Mesenchymal stem cell (in vitro differentiated cells and primary cell): ENCODE measurements around the gene SHQ1.
A peak's percentile ranks its signal among the peaks of the same experiment; 100 is the strongest.

ENCODE experiments used
- DNase-seq: peaks from one replicate; pipeline ENCODE4 v3.0.0-alpha.2; 2013
- H2AFZ ChIP-seq: one replicate; pipeline ENCODE4 v1.6.1; 2013; ENCODE audit warnings: low read depth, mild to moderate bottlenecking, control low read depth, inconsistent platforms, low read length, moderate library complexity
- H2AK5ac ChIP-seq: 2 replicates; pipeline ENCODE4 v1.6.1; 2013; ENCODE audit warnings: low read length, moderate library complexity, mild to moderate bottlenecking, inconsistent platforms; ENCODE audit not compliant: severe bottlenecking
- H2BK120ac ChIP-seq: one replicate; pipeline ENCODE4 v1.6.1; 2013; ENCODE audit warnings: low read depth, mild to moderate bottlenecking, inconsistent platforms, low read length, moderate library complexity
- H2BK12ac ChIP-seq, 2 experiments: one replicate each; pipeline ENCODE4 v1.6.1; 2013; ENCODE audit warnings: inconsistent platforms in 2 of 2, low read length in 2 of 2, mild to moderate bottlenecking in 2 of 2, moderate library complexity in 2 of 2, control low read depth in 1 of 2
- H2BK15ac ChIP-seq: one replicate; pipeline ENCODE4 v1.6.1; 2013; ENCODE audit warnings: mild to moderate bottlenecking, low read depth, inconsistent platforms; ENCODE audit not compliant: poor library complexity, severe bottlenecking
- H2BK5ac ChIP-seq: 2 replicates; pipeline ENCODE4 v1.6.1; 2013; ENCODE audit warnings: low read depth, mild to moderate bottlenecking, low read length, control low read depth, inconsistent platforms; ENCODE audit not compliant: poor library complexity, severe bottlenecking
- H3K14ac ChIP-seq, 2 experiments: one replicate each; pipeline ENCODE4 v1.6.1; 2013; ENCODE audit warnings: inconsistent platforms in 2 of 2, low read length in 2 of 2, control low read depth in 1 of 2, mild to moderate bottlenecking in 1 of 2, moderate library complexity in 1 of 2
- H3K18ac ChIP-seq, 2 experiments: one replicate each; pipeline ENCODE4 v1.6.1; 2013; ENCODE audit warnings: inconsistent platforms in 2 of 2, low read length in 2 of 2, control low read depth in 1 of 2, low read depth in 1 of 2, mild to moderate bottlenecking in 1 of 2
- H3K23ac ChIP-seq, 2 experiments: one replicate each; pipeline ENCODE4 v1.6.1; 2013; ENCODE audit warnings: inconsistent platforms in 2 of 2, low read length in 2 of 2, mild to moderate bottlenecking in 2 of 2, moderate library complexity in 2 of 2, control low read depth in 1 of 2
- H3K27ac ChIP-seq: 2 replicates; pipeline ENCODE4 v1.5.1; 2013; ENCODE audit warnings: mild to moderate bottlenecking, moderate library complexity, low read length, control low read depth, inconsistent platforms; ENCODE audit not compliant: poor library complexity, severe bottlenecking
- H3K27me3 ChIP-seq, 2 experiments: 2 replicates each; pipeline versions ENCODE4 v1.6.1 to v1.7.0; 2013; ENCODE audit warnings: low read length in 2 of 2, mild to moderate bottlenecking in 2 of 2, moderate library complexity in 2 of 2, control low read depth in 1 of 2, inconsistent platforms in 1 of 2; ENCODE audit not compliant: control insufficient read depth in 1 of 2, insufficient read depth in 1 of 2
- H3K36me3 ChIP-seq, 2 experiments: 2 replicates each; pipeline versions ENCODE4 v1.6.1 to v1.7.0; 2013; ENCODE audit warnings: low read length in 2 of 2, control low read depth in 1 of 2, inconsistent platforms in 1 of 2, low read depth in 1 of 2, mild to moderate bottlenecking in 1 of 2; ENCODE audit not compliant: insufficient read depth in 2 of 2, control insufficient read depth in 1 of 2
- H3K4ac ChIP-seq, 2 experiments: one replicate each; pipeline ENCODE4 v1.6.1; 2013; ENCODE audit warnings: inconsistent platforms in 2 of 2, low read length in 2 of 2, mild to moderate bottlenecking in 2 of 2, moderate library complexity in 2 of 2, control low read depth in 1 of 2, low read depth in 1 of 2
- H3K4me1 ChIP-seq: 2 replicates; pipeline ENCODE4 v1.6.1; 2013; ENCODE audit warnings: low read depth, low read length, control low read depth; ENCODE audit not compliant: control insufficient read depth, insufficient read depth
- H3K4me2 ChIP-seq: 2 replicates; pipeline ENCODE4 v1.6.1; 2013; ENCODE audit warnings: low read length, mild to moderate bottlenecking, inconsistent platforms; ENCODE audit not compliant: poor library complexity, severe bottlenecking
- H3K4me3 ChIP-seq, 2 experiments: 2 replicates each; pipeline versions ENCODE4 v1.5.1 to v1.7.0; 2013; ENCODE audit warnings: low read length in 2 of 2, mild to moderate bottlenecking in 2 of 2, control low read depth in 1 of 2, low read depth in 1 of 2; ENCODE audit not compliant: insufficient read depth in 1 of 2
- H3K79me1 ChIP-seq: replicated peaks from 2 replicates; pipeline ENCODE4 v1.6.1; 2013; ENCODE audit warnings: mild to moderate bottlenecking, control low read depth, low read length, inconsistent platforms; ENCODE audit not compliant: poor library complexity, severe bottlenecking
- H3K9ac ChIP-seq: 2 replicates; pipeline ENCODE4 v1.7.0; 2013; ENCODE audit warnings: mild to moderate bottlenecking, low read length, moderate library complexity
- H3K9me3 ChIP-seq: 2 replicates; pipeline ENCODE4 v1.7.0; 2013; ENCODE audit warnings: mild to moderate bottlenecking, low read length; ENCODE audit not compliant: control insufficient read depth
- H4K8ac ChIP-seq: one replicate; pipeline ENCODE4 v1.6.1; 2013; ENCODE audit warnings: inconsistent platforms, mild to moderate bottlenecking, low read length, moderate library complexity
- H4K91ac ChIP-seq: one replicate; pipeline ENCODE4 v1.6.1; 2013; ENCODE audit warnings: mild to moderate bottlenecking, low read length, inconsistent platforms
- WGBS: methylation state at CpG from one replicate; pipeline ENCODE4 v1.1.7; 2013; ENCODE audit warnings: mixed read lengths; 5-methylcytosine and 5-hydroxymethylcytosine counted together

The SHQ1 gene

DNA sequence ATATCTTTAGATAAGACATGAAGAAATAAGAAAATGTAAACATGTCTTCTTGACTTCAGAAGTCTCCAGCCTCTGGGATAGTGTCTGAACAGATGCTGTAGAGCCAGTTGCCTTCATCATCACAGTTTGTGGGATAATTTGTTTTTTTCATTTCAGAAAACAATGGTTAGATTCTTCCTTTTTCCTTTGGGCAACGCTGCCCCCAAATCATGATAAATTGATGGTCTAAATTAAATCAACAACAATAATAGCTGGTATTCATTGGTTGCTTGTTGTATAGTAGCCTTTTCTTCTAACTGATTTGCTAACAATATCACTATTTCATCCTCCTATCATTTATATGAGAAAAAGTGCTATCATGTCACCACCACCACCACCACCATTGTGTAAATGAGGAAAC lies 12.6 kb upstream of the SHQ1 start:
- H3K18ac ChIP-seq: no peak overlapping the region
- no peak overlapping the region for H3K23ac ChIP-seq
- H2BK15ac ChIP-seq: no peak overlapping the region
- H3K4me2 ChIP-seq: no peak overlapping the region
- no peaks in the 10 kb centered on the region for H3K9me3 ChIP-seq
- H3K79me1 ChIP-seq: no peaks in the 10 kb centered on the region
- DNase-seq: no peak
- H3K36me3 ChIP-seq: no peaks in the 10 kb centered on the region
- H2AK5ac ChIP-seq: no peak overlapping the region
- no peak overlapping the region for H2AFZ ChIP-seq
- no peaks in the 10 kb centered on the region for H3K27me3 ChIP-seq
- no CpG with 5 or more reads among the region's 1 CpG for WGBS
- no peak overlapping the region for H2BK5ac ChIP-seq
- no peak overlapping the region for H4K8ac ChIP-seq
- no peak overlapping the region for H3K9ac ChIP-seq
- no peak overlapping the region for H3K4me3 ChIP-seq
- H3K27ac ChIP-seq: no peak overlapping the region
- H3K4me1 ChIP-seq: no peaks in the 10 kb centered on the region
- H2BK120ac ChIP-seq: no peak overlapping the region
- no peak overlapping the region for H3K14ac ChIP-seq
- no peak overlapping the region for H4K91ac ChIP-seq
- H3K4ac ChIP-seq: no peak overlapping the region
- H2BK12ac ChIP-seq: no peak overlapping the region

DNA sequence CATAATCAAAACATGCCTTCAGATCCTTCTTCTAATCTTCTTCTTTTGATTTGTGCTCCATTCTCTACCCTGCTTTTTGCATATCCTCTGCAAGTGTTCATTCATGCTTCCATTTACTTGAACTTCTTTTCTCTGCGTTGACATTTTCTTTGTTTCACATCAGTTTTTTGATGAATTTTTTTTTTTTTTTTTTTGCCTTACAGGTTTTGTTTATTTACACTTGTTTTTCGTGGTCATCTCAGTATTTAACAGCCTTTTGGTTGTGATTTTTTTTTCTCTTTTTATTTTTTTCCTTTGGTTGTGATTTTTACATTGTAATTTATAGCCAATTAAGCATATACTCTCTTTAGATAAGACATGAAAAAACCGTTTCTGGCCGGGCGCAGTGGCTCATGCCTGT lies 11.8 kb upstream of the SHQ1 start:
- Histone ChIP-seq H3K4me2 (no peak overlapping the region), H2BK5ac (no peak overlapping the region), H3K9me3 (no peaks in the 10 kb centered on the region), H3K4me1 (no peaks in the 10 kb centered on the region), H3K4me3 (no peak overlapping the region), H2BK120ac (no peak overlapping the region), H3K14ac (no peak overlapping the region), H3K27me3 (peaks cover 0 to 4% of the 10 kb centered on the region in 2 experiments), H3K9ac (no peak overlapping the region), H2AFZ (no peak overlapping the region), H3K79me1 (no peaks in the 10 kb centered on the region), H3K36me3 (no peaks in the 10 kb centered on the region), H4K91ac (no peak overlapping the region), H2BK12ac (no peak overlapping the region), H2AK5ac (no peak overlapping the region), H3K23ac (no peak overlapping the region), H3K18ac (no peak overlapping the region), H3K4ac (no peak overlapping the region), H2BK15ac (no peak overlapping the region), H3K27ac (no peak overlapping the region), H4K8ac (no peak overlapping the region)
- 93% methylated on average over 3 of the region's 5 CpGs for WGBS
- no peak for DNase-seq

DNA sequence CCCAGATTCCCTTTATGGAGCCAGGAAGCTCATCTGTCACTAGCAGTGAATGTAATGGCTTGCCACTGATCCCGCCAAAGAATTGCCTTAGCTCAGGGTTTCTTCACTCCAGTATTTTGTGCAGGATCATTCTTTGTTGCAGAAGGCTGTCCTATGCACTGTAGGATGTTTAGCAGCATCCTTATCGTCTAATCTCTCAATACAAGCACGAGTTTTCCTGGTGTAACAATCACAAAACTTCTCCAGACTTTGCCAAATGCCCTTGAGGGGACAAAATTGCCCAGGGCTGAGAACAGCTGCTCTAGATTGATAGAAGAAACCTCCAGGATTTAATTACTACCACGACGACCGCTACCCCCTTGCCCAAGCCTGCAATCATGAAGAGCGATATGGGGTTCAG lies 6.8 kb upstream of the SHQ1 start:
- H4K91ac ChIP-seq: no peak overlapping the region
- H3K4me1 ChIP-seq: no peaks in the 10 kb centered on the region
- no peak overlapping the region for H2BK5ac ChIP-seq
- H3K36me3 ChIP-seq: no peaks in the 10 kb centered on the region
- no peak overlapping the region for H3K4me2 ChIP-seq
- no peak overlapping the region for H3K23ac ChIP-seq
- no peak for DNase-seq
- H3K4ac ChIP-seq: no peak overlapping the region
- H2AFZ ChIP-seq: no peak overlapping the region
- no peak overlapping the region for H3K14ac ChIP-seq
- no peak overlapping the region for H3K18ac ChIP-seq
- no peak overlapping the region for H3K27ac ChIP-seq
- H3K79me1 ChIP-seq: no peaks in the 10 kb centered on the region
- H3K9ac ChIP-seq: no peak overlapping the region
- no peak overlapping the region for H2BK12ac ChIP-seq
- H4K8ac ChIP-seq: no peak overlapping the region
- 79% methylated on average over 6 of the region's 7 CpGs for WGBS
- no peak overlapping the region for H3K4me3 ChIP-seq
- H2BK15ac ChIP-seq: no peak overlapping the region
- H2AK5ac ChIP-seq: no peak overlapping the region
- H2BK120ac ChIP-seq: no peak overlapping the region
- H3K27me3 ChIP-seq: peaks cover 0 to 4% of the 10 kb centered on the region in 2 experiments
- no peaks in the 10 kb centered on the region for H3K9me3 ChIP-seq

DNA sequence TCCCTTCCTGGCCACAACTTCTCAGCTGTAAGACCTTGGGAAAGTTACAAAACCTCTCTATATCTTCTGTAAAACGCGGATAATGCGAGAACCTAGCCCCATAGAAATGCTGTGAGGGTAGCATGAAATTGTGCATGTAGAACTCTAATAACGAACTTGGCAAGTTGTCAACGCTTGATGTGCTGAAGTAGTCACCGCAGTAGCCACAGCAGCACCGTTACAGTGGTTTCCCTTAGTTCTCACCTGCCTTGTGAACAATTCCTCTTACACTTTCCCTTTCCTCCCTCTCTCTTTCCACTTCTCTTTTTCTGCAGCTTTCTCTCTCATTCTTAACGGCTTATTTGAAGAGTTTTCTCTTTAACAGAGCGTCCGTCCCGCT lies 447 bp upstream of the SHQ1 start:
- H3K9ac ChIP-seq: peak overlapping the region; percentile 92
- H2AFZ ChIP-seq: peak overlapping the region; percentile 15
- H2BK15ac ChIP-seq: no peak overlapping the region
- peak overlapping the region in 1 of 2 experiments; percentile 100 for H3K4me3 ChIP-seq
- no peaks in the 10 kb centered on the region for H3K9me3 ChIP-seq
- H3K79me1 ChIP-seq: peaks cover 4% of the 10 kb centered on the region
- H3K14ac ChIP-seq: no peak overlapping the region
- no peak overlapping the region for H2BK12ac ChIP-seq
- DNase-seq: no peak
- peaks cover 3% of the 10 kb centered on the region for H3K4me1 ChIP-seq
- no peak overlapping the region for H3K23ac ChIP-seq
- no peak overlapping the region for H2BK5ac ChIP-seq
- peak overlapping the region; percentile 92 for H3K4me2 ChIP-seq
- H3K27ac ChIP-seq: no peak overlapping the region
- no peak overlapping the region for H4K91ac ChIP-seq
- H3K18ac ChIP-seq: no peak overlapping the region
- H3K27me3 ChIP-seq: no peaks in the 10 kb centered on the region
- WGBS: 1% methylated on average over 11 of the region's 11 CpGs
- H4K8ac ChIP-seq: no peak overlapping the region
- H3K36me3 ChIP-seq: no peaks in the 10 kb centered on the region
- H2AK5ac ChIP-seq: no peak overlapping the region
- H2BK120ac ChIP-seq: no peak overlapping the region
- H3K4ac ChIP-seq: no peak overlapping the region
